Ovary (tissue), 3 donors: Measurements from ENCODE around the gene C6orf62.
"Not testable (repeated sequence)": the region's sequence is repeated elsewhere in the genome, so short reads cannot be mapped to it uniquely, and the experiment has no call there.

Source experiments
- EP300 ChIP-seq: sonication (generic); formaldehyde crosslinking; IDR thresholded peaks from one replicate; pipeline ENCODE4 v1.6.1; 2017; ENCODE audit warnings: antibody characterized with exemption
- TF ChIP-seq, protein P1 (sequence below), 3 donors: fragments of 450-650 bp in 2 of 3; fragments of 200-600 bp in 1 of 3; IDR thresholded peaks; one replicate each; pipeline versions ENCODE4 v1.5.1 to v1.8.0; 2016 to 2022; ENCODE audit warnings: antibody characterized with exemption in 3 of 3, mild to moderate bottlenecking in 1 of 3
- donor health status: DM: no; HTN: no; CAD: no.

- TF ChIP-seq, protein P1, sequence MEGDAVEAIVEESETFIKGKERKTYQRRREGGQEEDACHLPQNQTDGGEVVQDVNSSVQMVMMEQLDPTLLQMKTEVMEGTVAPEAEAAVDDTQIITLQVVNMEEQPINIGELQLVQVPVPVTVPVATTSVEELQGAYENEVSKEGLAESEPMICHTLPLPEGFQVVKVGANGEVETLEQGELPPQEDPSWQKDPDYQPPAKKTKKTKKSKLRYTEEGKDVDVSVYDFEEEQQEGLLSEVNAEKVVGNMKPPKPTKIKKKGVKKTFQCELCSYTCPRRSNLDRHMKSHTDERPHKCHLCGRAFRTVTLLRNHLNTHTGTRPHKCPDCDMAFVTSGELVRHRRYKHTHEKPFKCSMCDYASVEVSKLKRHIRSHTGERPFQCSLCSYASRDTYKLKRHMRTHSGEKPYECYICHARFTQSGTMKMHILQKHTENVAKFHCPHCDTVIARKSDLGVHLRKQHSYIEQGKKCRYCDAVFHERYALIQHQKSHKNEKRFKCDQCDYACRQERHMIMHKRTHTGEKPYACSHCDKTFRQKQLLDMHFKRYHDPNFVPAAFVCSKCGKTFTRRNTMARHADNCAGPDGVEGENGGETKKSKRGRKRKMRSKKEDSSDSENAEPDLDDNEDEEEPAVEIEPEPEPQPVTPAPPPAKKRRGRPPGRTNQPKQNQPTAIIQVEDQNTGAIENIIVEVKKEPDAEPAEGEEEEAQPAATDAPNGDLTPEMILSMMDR (IDR thresholded peaks at IDR 0.05) = not testable (repeated sequence)
- TF ChIP-seq EP300 = not testable (repeated sequence)
Observed at GRCh38 chr6:24716602-24717148, 2.3 kb downstream of the C6orf62 start.
